NB4 (cell line): ENCODE data around the gene DOCK4.

Experiments
- DNase-seq: peaks from one replicate; pipeline ENCODE4 v3.0.0; 2010; ENCODE audit warnings: low read depth
- H3K4me3 ChIP-seq: one replicate; pipeline ENCODE4 v1.5.1; 2011; ENCODE audit warnings: mild to moderate bottlenecking, low read depth, low read length, moderate library complexity
- MYC ChIP-seq: IDR thresholded peaks from 2 replicates; pipeline ENCODE4 v1.6.1; 2011; ENCODE audit warnings: low read depth, low read length
- POLR2A ChIP-seq: IDR thresholded peaks from 2 replicates; pipeline ENCODE4 v1.6.1; 2011; ENCODE audit warnings: mild to moderate bottlenecking; ENCODE audit not compliant: insufficient read length; ENCODE audit errors: extremely low read depth
- TF ChIP-seq, protein P1 (sequence below): IDR thresholded peaks from one replicate; pipeline ENCODE4 v1.5.1; 2012; ENCODE audit warnings: low read depth, low read length
- TF ChIP-seq, protein P2 (sequence below): IDR thresholded peaks from 2 replicates; pipeline ENCODE4 v1.6.1; 2011; ENCODE audit warnings: low read depth, low read length

DOCK4 gene

DNA sequence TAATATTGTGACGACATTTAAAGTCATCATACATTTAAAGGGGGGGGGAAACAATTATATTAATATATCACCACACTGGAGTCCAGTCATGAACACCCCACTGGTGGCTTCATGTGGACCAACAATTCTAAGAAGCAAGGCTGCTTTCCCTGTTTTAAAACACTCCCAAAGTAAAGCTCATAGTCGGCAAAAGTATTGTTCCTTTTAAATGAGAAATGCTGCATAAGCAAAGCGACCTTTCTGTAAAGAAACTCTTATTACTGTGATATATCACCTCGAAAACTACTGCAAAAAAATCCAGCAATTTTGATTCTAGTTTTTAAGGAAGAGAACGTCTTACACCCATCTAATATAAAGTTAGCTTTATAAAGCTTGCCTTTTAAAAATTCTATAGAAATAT is 112.8 kb downstream of the DOCK4 start:
- no peak for DNase-seq
- no peak overlapping the region for H3K4me3 ChIP-seq
- no peak for TF ChIP-seq MYC
- TF ChIP-seq, protein P1, sequence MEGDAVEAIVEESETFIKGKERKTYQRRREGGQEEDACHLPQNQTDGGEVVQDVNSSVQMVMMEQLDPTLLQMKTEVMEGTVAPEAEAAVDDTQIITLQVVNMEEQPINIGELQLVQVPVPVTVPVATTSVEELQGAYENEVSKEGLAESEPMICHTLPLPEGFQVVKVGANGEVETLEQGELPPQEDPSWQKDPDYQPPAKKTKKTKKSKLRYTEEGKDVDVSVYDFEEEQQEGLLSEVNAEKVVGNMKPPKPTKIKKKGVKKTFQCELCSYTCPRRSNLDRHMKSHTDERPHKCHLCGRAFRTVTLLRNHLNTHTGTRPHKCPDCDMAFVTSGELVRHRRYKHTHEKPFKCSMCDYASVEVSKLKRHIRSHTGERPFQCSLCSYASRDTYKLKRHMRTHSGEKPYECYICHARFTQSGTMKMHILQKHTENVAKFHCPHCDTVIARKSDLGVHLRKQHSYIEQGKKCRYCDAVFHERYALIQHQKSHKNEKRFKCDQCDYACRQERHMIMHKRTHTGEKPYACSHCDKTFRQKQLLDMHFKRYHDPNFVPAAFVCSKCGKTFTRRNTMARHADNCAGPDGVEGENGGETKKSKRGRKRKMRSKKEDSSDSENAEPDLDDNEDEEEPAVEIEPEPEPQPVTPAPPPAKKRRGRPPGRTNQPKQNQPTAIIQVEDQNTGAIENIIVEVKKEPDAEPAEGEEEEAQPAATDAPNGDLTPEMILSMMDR, result no peak
- TF ChIP-seq, protein P2, sequence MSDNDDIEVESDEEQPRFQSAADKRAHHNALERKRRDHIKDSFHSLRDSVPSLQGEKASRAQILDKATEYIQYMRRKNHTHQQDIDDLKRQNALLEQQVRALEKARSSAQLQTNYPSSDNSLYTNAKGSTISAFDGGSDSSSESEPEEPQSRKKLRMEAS, result no peak
- no peak for TF ChIP-seq POLR2A

DNA sequence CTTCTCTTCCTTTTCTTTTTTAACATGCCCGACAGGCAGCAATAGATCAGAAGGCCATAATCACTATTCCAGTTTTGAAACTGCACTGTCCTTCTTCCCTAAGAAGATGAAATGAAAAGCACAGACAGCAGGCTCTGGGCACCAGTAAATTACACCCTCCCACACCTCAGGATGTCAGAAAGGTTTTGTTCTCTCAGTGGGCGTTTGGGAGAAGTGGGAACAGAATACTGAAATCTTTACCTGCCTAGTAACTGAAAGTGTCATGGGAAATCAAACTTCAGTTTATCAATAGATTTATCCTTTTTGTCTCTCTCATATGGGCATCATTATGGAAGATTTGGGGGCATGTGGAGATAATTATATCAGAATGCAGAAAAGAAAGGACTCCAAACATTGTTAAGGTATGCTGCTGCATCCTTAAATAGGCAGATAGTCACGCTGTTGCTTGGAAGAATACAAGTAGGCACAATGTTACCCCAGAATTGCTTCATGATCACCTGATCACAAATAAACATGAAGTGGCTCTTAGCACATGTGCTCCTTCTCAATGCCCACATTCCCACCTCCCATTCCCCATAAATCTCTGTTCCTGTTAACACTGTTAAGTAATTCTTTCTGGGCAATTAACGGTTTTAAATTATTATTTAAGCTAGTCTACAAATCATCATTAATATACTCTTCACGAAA is 113.3 kb downstream of the DOCK4 start:
- H3K4me3 ChIP-seq, result no peak overlapping the region
- no peak for TF ChIP-seq MYC
- TF ChIP-seq, protein P2, result no peak
- no peak for TF ChIP-seq POLR2A
- TF ChIP-seq, protein P1, result no peak
- DNase-seq, result no peak

DNA sequence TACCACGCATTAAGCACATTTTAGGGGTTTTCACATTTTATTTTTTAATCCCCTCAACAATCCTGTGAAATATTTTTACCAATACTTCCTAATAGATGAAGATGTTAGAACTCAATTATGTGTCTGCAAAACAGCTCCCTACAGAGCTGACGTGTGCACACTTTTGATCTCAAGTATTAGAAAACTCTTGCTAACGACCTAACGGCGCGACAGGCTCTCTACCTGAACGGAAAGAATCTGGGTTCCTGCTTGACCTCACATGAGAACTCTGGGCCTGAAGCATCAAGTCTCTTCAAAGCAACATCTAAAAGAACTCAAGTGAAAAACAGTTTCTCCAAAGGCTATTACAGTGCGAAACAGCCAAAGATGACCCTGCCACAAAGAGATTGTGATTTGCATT is 113.9 kb downstream of the DOCK4 start:
- no peak for DNase-seq
- TF ChIP-seq, protein P2, result no peak
- TF ChIP-seq MYC (no peak), POLR2A (no peak)
- TF ChIP-seq, protein P1, result no peak
- H3K4me3 ChIP-seq, result no peak overlapping the region

DNA sequence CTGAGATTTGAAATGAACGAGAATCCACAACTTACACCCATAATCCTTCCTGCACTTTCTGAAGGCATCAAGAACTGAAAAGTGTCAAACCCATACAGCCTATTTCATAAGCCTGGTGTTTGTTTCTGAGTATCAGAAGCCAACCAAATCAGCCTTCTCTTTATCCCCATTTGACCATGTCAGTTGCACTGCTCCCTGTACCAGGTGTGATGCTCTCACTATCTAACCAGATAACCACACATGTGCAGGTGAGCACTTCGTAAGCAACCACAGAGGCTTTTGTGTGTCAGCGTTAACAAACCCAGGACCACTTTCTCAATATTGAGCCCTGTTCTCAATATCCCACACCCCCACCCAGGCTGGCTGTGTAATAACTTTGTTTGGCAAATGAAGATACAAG is 114.4 kb downstream of the DOCK4 start:
- H3K4me3 ChIP-seq, result no peak overlapping the region
- DNase-seq, result no peak
- TF ChIP-seq, protein P1, result no peak
- no peak for TF ChIP-seq MYC
- TF ChIP-seq POLR2A, result no peak
- TF ChIP-seq, protein P2, result no peak

DNA sequence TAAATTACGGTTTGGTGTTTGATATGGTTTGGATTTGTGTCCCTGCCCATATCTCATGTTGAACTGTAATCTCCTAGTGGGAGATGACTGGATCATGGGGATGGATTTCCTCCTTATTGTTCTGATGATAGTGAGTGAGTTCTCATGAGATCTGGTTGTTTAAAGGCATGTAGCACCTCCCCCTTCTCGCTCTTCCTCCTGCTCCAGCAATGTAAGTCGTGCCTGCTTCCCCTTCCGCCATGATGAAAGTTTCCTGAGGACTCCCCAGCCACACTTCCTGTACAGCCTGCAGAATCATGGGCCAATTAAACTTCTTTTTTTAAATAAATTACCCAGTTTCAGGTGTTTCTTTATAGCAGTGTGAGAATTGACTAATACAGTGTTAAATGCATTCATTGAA is 116.6 kb downstream of the DOCK4 start:
- no peak overlapping the region for H3K4me3 ChIP-seq
- no peak for DNase-seq
- TF ChIP-seq, protein P2, result no peak
- TF ChIP-seq POLR2A, result no peak
- TF ChIP-seq, protein P1, result no peak
- no peak for TF ChIP-seq MYC
